ENCODE measurements around the gene LTBR.

Gene LTBR

DNA sequence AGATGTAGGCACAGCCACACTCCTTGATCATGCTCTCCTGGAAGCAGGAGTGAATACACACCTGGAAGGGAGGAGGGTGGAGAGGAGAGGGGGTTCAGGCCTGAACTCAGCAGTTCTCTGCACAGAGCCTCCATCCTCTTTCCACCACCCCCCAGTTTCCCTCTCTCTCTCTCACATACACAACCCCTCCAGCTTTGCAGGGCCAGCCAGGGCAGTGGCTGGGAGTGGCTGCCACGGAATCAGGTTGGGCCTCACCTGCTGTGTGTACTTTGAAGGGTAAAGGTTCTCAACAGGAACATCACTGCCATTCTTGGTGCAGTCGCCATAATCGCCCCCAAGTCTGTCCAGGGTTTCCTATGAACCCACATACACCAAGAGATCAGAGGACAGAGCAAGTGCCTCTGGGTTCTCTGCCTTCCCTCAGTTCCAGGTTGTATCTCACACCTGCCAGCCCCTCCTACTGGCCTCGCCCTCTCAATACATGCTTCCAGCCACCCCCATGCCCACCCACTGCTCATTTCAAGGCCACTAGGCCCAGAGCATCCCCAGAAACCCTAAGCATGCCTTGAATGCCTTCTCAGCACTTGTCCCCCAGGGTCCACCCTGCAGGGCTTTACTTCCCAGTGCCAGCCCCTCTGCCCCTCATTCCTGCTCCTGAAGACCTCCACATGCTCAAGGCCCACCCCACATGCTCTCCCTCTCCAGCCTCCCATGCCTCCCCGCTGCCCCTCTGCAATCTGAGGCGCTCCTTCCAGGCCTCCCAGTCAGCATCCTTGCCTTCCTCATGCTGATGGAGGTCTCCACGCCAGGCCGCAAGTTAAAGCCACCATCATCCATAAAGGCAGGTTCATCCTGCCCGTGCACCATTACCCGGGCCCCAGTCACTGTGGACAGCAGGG is 29.2 kb upstream of the LTBR start:
- TF ChIP-seq, protein P1, sequence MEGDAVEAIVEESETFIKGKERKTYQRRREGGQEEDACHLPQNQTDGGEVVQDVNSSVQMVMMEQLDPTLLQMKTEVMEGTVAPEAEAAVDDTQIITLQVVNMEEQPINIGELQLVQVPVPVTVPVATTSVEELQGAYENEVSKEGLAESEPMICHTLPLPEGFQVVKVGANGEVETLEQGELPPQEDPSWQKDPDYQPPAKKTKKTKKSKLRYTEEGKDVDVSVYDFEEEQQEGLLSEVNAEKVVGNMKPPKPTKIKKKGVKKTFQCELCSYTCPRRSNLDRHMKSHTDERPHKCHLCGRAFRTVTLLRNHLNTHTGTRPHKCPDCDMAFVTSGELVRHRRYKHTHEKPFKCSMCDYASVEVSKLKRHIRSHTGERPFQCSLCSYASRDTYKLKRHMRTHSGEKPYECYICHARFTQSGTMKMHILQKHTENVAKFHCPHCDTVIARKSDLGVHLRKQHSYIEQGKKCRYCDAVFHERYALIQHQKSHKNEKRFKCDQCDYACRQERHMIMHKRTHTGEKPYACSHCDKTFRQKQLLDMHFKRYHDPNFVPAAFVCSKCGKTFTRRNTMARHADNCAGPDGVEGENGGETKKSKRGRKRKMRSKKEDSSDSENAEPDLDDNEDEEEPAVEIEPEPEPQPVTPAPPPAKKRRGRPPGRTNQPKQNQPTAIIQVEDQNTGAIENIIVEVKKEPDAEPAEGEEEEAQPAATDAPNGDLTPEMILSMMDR (IDR thresholded peaks at IDR 0.05): no peak

DNA sequence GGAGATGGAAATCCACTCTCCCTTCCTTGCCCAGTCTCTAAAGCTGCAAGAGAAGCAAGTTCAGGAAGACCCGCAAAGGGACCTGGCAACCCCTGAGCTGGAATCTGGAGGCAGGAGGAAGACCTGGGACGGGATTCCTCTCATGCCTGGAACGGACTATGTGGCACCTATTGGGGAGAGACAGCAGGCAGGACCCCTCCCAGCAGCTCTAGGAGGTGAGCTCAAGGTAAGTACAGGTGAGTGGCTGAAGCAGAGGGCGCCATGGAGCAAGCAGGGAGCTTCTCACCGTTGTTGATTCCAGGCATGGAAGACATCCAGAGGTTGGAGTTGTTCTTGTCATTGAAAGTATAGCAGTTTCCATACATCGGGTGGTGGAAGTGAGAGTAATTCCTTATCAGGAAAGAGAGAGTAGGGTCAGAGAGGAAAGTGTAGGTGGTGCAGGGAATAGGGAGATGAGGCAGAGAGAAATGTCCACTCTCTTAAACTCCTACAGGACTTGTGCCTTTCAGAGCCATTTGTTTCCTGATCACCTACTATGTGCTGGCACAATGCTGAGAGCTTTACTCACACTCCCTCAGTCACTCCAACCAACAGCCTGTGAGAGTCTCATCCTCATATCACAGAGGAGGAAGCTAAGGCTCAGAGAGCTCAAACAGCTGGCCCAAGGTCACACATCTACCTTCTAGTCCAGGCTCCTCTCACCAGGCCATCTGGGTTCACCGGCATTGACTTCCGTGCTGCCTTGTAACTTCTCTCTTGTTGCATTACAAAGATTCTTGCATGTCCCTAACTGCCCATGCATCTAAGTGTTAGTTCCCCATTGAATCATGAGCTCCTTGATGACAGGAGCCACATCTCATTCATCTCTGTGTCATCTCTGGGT is 28.2 kb upstream of the LTBR start:
- TF ChIP-seq, protein P1 (IDR thresholded peaks at IDR 0.05): no peak; the same call in 1 of the 2 replicates

DNA sequence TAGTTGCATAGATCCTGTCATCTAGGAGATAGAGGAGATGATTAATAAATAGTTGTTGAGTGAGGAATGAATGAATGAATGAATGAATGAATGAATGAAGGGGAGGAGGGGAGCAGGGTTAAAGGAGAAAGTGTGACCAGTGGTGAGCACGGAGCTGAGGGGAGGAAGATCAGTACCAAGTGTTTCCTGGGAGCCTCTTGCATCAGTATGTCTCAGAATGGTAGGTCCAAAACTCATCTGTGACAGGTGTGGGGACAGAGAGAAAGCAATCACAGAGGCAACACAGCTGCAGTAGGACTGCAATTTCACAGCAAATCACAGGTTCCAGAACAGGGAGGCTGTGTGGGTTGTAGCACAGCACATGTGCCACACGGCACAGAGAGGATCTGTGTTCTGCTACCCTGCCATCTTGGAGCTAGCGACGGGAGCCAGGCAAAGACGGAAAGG is 27.6 kb upstream of the LTBR start:
- TF ChIP-seq, protein P1 (IDR thresholded peaks at IDR 0.05): no peak

DNA sequence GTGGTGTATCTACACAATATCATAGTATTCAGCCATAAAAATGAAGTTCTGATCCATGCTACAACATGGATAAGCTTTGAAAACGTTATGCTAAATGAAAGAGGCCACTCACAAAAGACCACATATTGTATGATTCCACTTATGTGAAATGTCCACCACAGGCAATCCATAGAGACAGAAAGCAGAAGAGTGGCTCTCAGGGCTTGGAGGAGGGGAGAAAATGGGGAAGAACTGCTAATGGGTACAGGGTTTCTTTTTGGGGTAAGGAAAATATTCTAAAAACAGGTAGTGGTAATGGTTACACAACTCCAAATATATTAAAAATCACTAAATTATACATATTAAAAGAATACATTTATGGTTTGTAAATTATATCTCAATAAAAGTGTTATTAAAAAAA is 25.1 kb upstream of the LTBR start:
- TF ChIP-seq, protein P1 (IDR thresholded peaks at IDR 0.05): no peak

DNA sequence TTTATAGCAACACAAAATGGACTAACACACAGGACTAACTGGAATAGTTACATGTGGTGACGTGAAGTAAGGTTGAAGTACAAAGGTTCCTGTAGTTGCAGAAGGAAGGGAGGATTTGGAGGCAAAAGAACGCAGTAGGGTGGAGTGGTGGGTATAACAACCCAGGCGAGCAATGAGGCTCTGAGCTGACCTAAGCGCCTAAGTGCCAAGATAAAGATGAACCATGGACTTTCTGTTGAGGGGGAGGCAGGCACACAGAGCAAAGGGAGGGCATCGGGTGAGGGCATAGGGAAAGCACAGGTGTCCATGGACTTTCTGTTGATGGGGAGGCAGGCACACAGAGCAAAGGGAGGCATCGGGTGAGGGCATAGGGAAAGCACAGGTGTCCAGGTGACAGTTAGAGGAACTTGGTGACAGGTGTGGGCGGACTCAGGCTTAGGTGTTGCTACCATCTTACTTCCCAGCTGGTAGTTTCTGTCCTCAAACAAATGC is 23.8 kb upstream of the LTBR start:
- TF ChIP-seq, protein P1 (IDR thresholded peaks at IDR 0.05): no peak

DNA sequence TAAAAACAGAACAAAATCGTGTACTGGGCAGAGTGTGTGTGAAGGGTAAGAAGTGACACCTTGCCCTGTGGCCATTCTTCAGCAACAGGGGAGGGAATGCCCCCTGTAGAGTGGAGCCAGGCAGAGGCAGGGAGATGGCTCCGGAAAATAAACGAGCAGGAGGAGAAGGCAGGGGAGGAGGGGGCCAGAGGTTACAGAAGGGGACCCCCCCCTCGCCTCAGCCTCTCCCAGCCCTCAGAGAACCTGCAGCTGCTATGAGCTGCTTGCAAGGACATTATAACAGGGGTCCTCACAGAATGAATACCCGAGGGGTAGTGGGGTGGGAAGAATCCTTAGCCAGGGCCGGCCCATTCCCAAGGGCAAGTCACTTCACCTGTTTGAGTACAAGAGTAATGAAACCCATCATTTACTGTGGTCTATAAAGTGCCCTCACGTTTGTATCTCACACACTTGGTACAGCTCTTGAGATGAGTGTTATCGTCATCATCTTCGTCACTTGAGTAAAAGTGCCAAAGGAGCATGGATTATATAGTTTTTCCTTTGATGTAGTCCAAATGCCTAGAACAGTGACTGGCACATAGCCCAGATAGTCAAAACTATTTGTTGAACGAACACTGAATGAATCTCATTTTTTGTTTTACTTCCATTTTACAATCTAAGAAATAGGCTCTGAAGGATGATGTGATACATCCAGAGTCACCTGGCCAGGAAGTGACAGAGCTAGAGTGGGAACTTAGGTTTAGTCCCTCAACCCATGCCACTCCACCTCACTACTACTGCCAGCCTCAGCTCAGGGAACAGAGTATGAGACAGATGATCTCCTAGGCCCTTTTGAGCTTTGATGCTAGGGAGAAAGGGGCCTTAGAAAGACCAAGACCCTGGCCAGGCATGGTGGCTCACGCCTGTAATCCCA is 23.1 kb upstream of the LTBR start:
- TF ChIP-seq, protein P1 (IDR thresholded peaks at IDR 0.05): no peak
